B cell (primary cell): Measurements from ENCODE around the gene XRCC1. TPM values are rescaled to one million over a fixed set of nuclear protein-coding genes. Genes with fewer than 3 reads are reported as not detected.

ENCODE experiments used
- ATAC-seq: fragments of 200-7000 bp; cut with Tn5 transposase; one replicate; pipeline ENCODE4 v1.10.0; 2021; ENCODE audit warnings: low read depth, mild to moderate bottlenecking, moderate number of reproducible peaks, moderate library complexity
- CTCF ChIA-PET: fragments of 350-600 bp; sonication (Branson Sonifier 250); formaldehyde crosslinking; loops from one replicate; lab custom pipeline; 2021; ENCODE audit warnings: antibody characterized with exemption, inconsistent platforms; lab: Charles Lee
- POLR2A ChIA-PET: fragments of 350-600 bp; sonication (Branson Sonifier 250); formaldehyde crosslinking; loops from one replicate; lab custom pipeline; 2021; ENCODE audit warnings: antibody characterized with exemption; lab: Charles Lee
- DNase-seq: peaks from one replicate; pipeline ENCODE4 v3.0.0; 2013
- H2AFZ ChIP-seq: 2 replicates; pipeline ENCODE4 v1.6.1; 2012; ENCODE audit warnings: mild to moderate bottlenecking, low read depth, low read length; ENCODE audit not compliant: insufficient read depth, poor library complexity, severe bottlenecking
- H3K27ac ChIP-seq, 2 donors: 1 replicate in 1 of 2; 2 replicates in 1 of 2; pipeline ENCODE4 v1.5.1; 2012 to 2013; ENCODE audit warnings: low read length in 2 of 2, mild to moderate bottlenecking in 2 of 2, moderate library complexity in 1 of 2
- H3K27me3 ChIP-seq, 4 experiments: fragments of 200-600 bp in 1 of 4; sonication (generic) in 1 of 4; replicated peaks in 1 of 4; 1 replicate in 2 of 4; 2 replicates in 2 of 4; pipeline versions ENCODE4 v1.6.1 to v1.7.0; 2013 to 2016; ENCODE audit warnings: low read length in 3 of 4, mild to moderate bottlenecking in 2 of 4, mixed read lengths in 1 of 4, moderate library complexity in 1 of 4; ENCODE audit not compliant: insufficient read depth in 4 of 4, control insufficient read depth in 3 of 4; ENCODE audit errors: control extremely low read depth in 1 of 4
- H3K36me3 ChIP-seq, 2 experiments: replicated peaks in 1 of 2; 1 replicate in 1 of 2; 2 replicates in 1 of 2; pipeline versions ENCODE4 v1.6.1 to v1.7.1; 2013; ENCODE audit warnings: low read length in 1 of 2; ENCODE audit not compliant: insufficient read depth in 2 of 2, control insufficient read depth in 1 of 2; ENCODE audit errors: control extremely low read depth in 1 of 2, extremely low read depth in 1 of 2
- H3K4me1 ChIP-seq, 2 donors: fragments of 200-600 bp in 1 of 2; sonication (generic) in 1 of 2; 1 replicate in 1 of 2; 2 replicates in 1 of 2; pipeline versions ENCODE4 v1.5.1 to v1.6.1; 2013 to 2017; ENCODE audit warnings: low read length in 2 of 2; ENCODE audit not compliant: control insufficient read depth in 2 of 2, insufficient read depth in 2 of 2
- H3K4me2 ChIP-seq: replicated peaks from 2 replicates; pipeline ENCODE3; 2012; ENCODE audit warnings: mild to moderate bottlenecking, low read depth, low read length; ENCODE audit not compliant: poor library complexity, severe bottlenecking
- H3K4me3 ChIP-seq, 5 experiments: fragments of 200-600 bp in 1 of 5; sonication (generic) in 1 of 5; 1 replicate in 3 of 5; 2 replicates in 2 of 5; pipeline versions ENCODE4 v1.5.1 to v1.7.0; 2011 to 2016; ENCODE audit warnings: low read length in 4 of 5, mild to moderate bottlenecking in 4 of 5, low read depth in 2 of 5, control low read depth in 1 of 5, moderate library complexity in 1 of 5; ENCODE audit not compliant: insufficient read depth in 1 of 5; ENCODE audit errors: control extremely low read depth in 1 of 5, extremely low read depth in 1 of 5
- H3K79me2 ChIP-seq: fragments of 200-600 bp; sonication (generic); one replicate; pipeline ENCODE4 v1.6.0; 2016; ENCODE audit warnings: low read length; ENCODE audit not compliant: control insufficient read depth, insufficient read depth
- H3K9ac ChIP-seq: fragments of 200-600 bp; sonication (generic); 2 replicates; pipeline ENCODE4 v1.6.1; 2017; ENCODE audit warnings: mild to moderate bottlenecking, low read length, moderate library complexity
- H3K9me3 ChIP-seq, 3 donors: one replicate each; pipeline versions ENCODE4 v1.6.1 to v1.7.1; 2013; ENCODE audit warnings: low read length in 2 of 3; ENCODE audit not compliant: control insufficient read depth in 2 of 3, insufficient read depth in 1 of 3; ENCODE audit errors: control extremely low read depth in 1 of 3
- H4K20me1 ChIP-seq: 2 replicates; pipeline ENCODE4 v1.6.0; 2012; ENCODE audit warnings: mild to moderate bottlenecking, low read length; ENCODE audit not compliant: insufficient read depth, control insufficient read depth, poor library complexity, severe bottlenecking
- H3K27ac Mint-ChIP-seq: one replicate; pipeline ENCODE4 v1.8.0; 2021; ENCODE audit warnings: mixed read lengths
- H3K27me3 Mint-ChIP-seq: one replicate; pipeline ENCODE4 v1.8.0; 2021; ENCODE audit warnings: mixed read lengths
- H3K4me1 Mint-ChIP-seq: one replicate; pipeline ENCODE4 v1.8.0; 2021; ENCODE audit warnings: mixed read lengths
- H3K4me3 Mint-ChIP-seq: one replicate; pipeline ENCODE4 v1.8.0; 2021; ENCODE audit warnings: mixed read lengths
- H3K9me3 Mint-ChIP-seq: one replicate; pipeline ENCODE4 v1.8.0; 2022; ENCODE audit warnings: mixed read lengths; ENCODE audit not compliant: insufficient read depth
- CTCF ChIP-seq: fragments of 200-600 bp; IDR thresholded peaks from one replicate; pipeline ENCODE4 v1.8.0; 2022; ENCODE audit warnings: antibody characterized with exemption, mild to moderate bottlenecking
- EZH2 ChIP-seq: IDR thresholded peaks from 2 replicates; pipeline ENCODE4 v1.6.1; 2012; ENCODE audit warnings: borderline replicate concordance, low read depth, mild to moderate bottlenecking, moderate library complexity, low read length; ENCODE audit not compliant: insufficient read depth, poor library complexity, severe bottlenecking
- WGBS: methylation state at CpG from one replicate; pipeline ENCODE4 v1.1.5; 2013; ENCODE audit warnings: missing lambda C conversion rate; ENCODE audit not compliant: insufficient coverage; 5-methylcytosine and 5-hydroxymethylcytosine counted together
- intact Hi-C: fragments of 100-400 bp; cut with micrococcal nuclease; formaldehyde crosslinking; loops from one replicate; pipeline ENCODE4 v1.10.0; 2022
- polyA plus RNA-seq: library from polyadenylated mRNA; depleted of rRNA; stranded (reverse); fragments of >200 nt; gene quantifications from 2 replicates; pipeline ENCODE4 v1.2.3, GENCODE V29; 2012
- total RNA-seq, 2 donors: library from RNA; stranded (reverse); fragments of 120-200 nt in 1 of 2; gene quantifications; 1 replicate in 1 of 2; 2 replicates in 1 of 2; pipeline versions ENCODE4 v1.2.3 to v1.2.4, GENCODE V29; 2013 to 2022

The XRCC1 gene
- total and polyA plus RNA-seq, 2 donors (not counting 1 experiment from before 2014, with no cell fraction given), result 34.6 to 38.2 TPM

- H3K4me2 ChIP-seq, result peak overlapping the region; percentile 84
- peak overlapping the region; percentile 57 for H3K9ac ChIP-seq
- H3K4me1 ChIP-seq, result peaks cover 16 to 37% of the 10 kb centered on the region in 2 donors
- no peaks in the 10 kb centered on the region for H3K27me3 Mint-ChIP-seq
- peak overlapping the region; percentile 38 to 98 (median 82) for H3K4me3 ChIP-seq
- peak; percentile 5 for ATAC-seq
- peak overlapping the region; percentile 59 for H2AFZ ChIP-seq
- H4K20me1 ChIP-seq, result no peaks in the 10 kb centered on the region
- peak overlapping the region; percentile 38 to 63 for H3K27ac ChIP-seq
- H3K27ac Mint-ChIP-seq, result peak overlapping the region; percentile 78
- peak overlapping the region; percentile 97 for H3K4me3 Mint-ChIP-seq
- H3K27me3 ChIP-seq, result no peaks in the 10 kb centered on the region
- ChIA-PET CTCF (interaction anchor here (1.6 to 3.2 kb wide), 2 partner anchors 21 to 129 kb away, joined by 6 to 20 read pairs; no protein-coding TSS in a partner anchor), POLR2A (interaction anchor here (0.6 to 3.3 kb wide), 4 partner anchors 17 to 178 kb away, joined by 3 to 15 read pairs (median 8); partner anchors contain the start of genes IRGQ, ZNF575 and ZNF576)
- no peaks in the 10 kb centered on the region for H3K9me3 Mint-ChIP-seq
- peaks cover 35% of the 10 kb centered on the region for H3K4me1 Mint-ChIP-seq
- no peak for TF ChIP-seq CTCF
- TF ChIP-seq EZH2, result no peak
- peaks cover 0 to 10% of the 10 kb centered on the region in 2 experiments for H3K36me3 ChIP-seq
- no peak for DNase-seq
- peaks cover 32% of the 10 kb centered on the region for H3K79me2 ChIP-seq
- intact Hi-C loops, result loop anchor here (1.0 kb wide), 5 partner anchors 13 to 206 kb away; partner anchors contain the start of genes IRGQ, ZNF428, ZNF575 and ZNF576
- H3K9me3 ChIP-seq, result no peaks in the 10 kb centered on the region
- WGBS, result 79% methylated on average over 29 of the region's 37 CpGs
Observed at GRCh38 chr19:43575955-43576878, 890 bp upstream of the XRCC1 start.
